ENCODE data around the gene UTP4. TPM values are rescaled to one million over a fixed set of nuclear protein-coding genes. Genes with fewer than 3 reads are reported as not detected.

The UTP4 gene
- total and polyA plus RNA-seq, 2 donors, result 18.5 to 19.4 TPM

DNA sequence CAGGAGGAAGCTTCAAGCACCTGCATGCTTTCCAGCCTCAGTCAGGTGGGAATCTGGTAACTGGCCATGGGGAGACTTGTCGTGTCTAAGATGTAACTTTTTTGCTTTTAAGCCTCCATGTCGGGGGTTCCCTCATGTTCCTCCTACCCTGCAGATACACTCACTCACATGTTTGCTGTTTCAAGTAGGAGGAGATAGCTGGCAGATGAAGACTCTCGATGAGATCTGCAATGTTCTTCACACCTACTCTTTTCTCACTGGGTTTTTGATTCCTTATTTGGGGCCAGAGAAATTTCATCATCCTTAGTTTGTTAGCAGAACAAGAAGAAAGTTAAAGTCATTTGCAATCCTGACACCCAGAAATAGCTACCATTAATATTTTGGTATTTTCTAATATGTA lies 24.7 kb downstream of the UTP4 start:
- Histone ChIP-seq H3K27ac (ENCODE audit: low read depth in 1 of 2, low read length in 1 of 2) (no peak overlapping the region), H3K36me3 (ENCODE audit: control insufficient read depth in 2 of 2, insufficient read depth in 2 of 2, low read length in 1 of 2) (peaks cover 31 to 73% of the 10 kb centered on the region in 2 donors), H3K4me3 (ENCODE audit: low read length in 2 of 2) (no peak overlapping the region), H3K4me1 (ENCODE audit: control insufficient read depth in 2 of 2, insufficient read depth in 2 of 2, low read length in 2 of 2) (no peaks in the 10 kb centered on the region), H3K9me3 (ENCODE audit: control insufficient read depth in 2 of 2, insufficient read depth in 1 of 2, low read length in 1 of 2) (no peaks in the 10 kb centered on the region), H3K27me3 (ENCODE audit: control insufficient read depth in 2 of 2, insufficient read depth in 1 of 2, low read length in 1 of 2) (no peaks in the 10 kb centered on the region)
- WGBS, result 93% methylated on average over 3 of the region's 3 CpGs
- DNase-seq (ENCODE audit: low read depth in 6 of 9, low spot score in 9 of 9), result no peak

DNA sequence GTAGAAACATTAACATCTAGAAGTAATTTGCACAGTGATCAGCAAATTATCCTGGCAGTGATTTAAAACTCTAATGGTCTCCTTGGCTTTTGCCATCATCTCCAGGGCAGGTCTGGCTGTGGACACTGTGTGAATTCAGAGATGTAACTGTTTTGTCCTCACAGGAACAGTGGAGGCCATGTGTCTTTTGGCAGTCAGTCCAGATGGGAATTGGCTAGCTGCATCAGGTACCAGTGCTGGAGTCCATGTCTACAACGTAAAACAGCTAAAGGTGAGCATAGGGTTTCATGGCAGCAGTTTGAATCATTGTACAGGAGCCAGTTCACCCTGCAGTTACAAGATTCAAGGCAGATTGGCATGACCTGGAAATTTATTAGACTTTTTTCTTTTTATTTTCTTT lies 27.7 kb downstream of the UTP4 start:
- Histone ChIP-seq H3K36me3 (ENCODE audit: control insufficient read depth in 2 of 2, insufficient read depth in 2 of 2, low read length in 1 of 2) (peaks cover 29 to 75% of the 10 kb centered on the region in 2 donors), H3K9me3 (ENCODE audit: control insufficient read depth in 2 of 2, insufficient read depth in 1 of 2, low read length in 1 of 2) (no peaks in the 10 kb centered on the region), H3K27ac (ENCODE audit: low read depth in 1 of 2, low read length in 1 of 2) (no peak overlapping the region), H3K4me1 (ENCODE audit: control insufficient read depth in 2 of 2, insufficient read depth in 2 of 2, low read length in 2 of 2) (no peaks in the 10 kb centered on the region), H3K27me3 (ENCODE audit: control insufficient read depth in 2 of 2, insufficient read depth in 1 of 2, low read length in 1 of 2) (no peaks in the 10 kb centered on the region), H3K4me3 (ENCODE audit: low read length in 2 of 2) (no peak overlapping the region)
- no peak for DNase-seq (ENCODE audit: low read depth in 6 of 9, low spot score in 9 of 9)
- WGBS, result 98% methylated on average over 1 of the region's 1 CpG

DNA sequence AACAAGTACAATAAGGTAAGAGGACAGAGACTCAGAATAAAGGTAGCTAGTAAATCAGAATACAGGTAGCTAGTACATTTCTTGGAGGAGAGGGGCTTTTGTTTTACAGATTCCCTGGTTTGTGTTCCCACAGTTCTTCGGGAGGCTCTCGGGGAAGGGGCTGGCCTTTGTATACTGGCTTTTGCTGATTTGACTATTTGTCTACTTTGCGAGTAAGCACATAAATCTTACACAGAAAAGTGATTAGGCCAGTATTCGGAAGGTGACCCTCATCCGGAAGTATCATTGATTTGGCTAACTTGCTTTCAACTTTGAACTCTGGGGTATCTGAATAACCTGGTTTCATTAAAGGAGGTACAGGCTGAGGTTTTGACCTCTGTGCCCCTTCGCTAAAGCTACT lies 33.1 kb downstream of the UTP4 start:
- Histone ChIP-seq H3K36me3 (ENCODE audit: control insufficient read depth in 2 of 2, insufficient read depth in 2 of 2, low read length in 1 of 2) (peaks cover 32 to 74% of the 10 kb centered on the region in 2 donors), H3K27ac (ENCODE audit: low read depth in 1 of 2, low read length in 1 of 2) (no peak overlapping the region), H3K4me1 (ENCODE audit: control insufficient read depth in 2 of 2, insufficient read depth in 2 of 2, low read length in 2 of 2) (peaks cover 0 to 5% of the 10 kb centered on the region in 2 donors), H3K27me3 (ENCODE audit: control insufficient read depth in 2 of 2, insufficient read depth in 1 of 2, low read length in 1 of 2) (no peaks in the 10 kb centered on the region), H3K4me3 (ENCODE audit: low read length in 2 of 2) (no peak overlapping the region), H3K9me3 (ENCODE audit: control insufficient read depth in 2 of 2, insufficient read depth in 1 of 2, low read length in 1 of 2) (no peaks in the 10 kb centered on the region)
- no peak for DNase-seq (ENCODE audit: low read depth in 6 of 9, low spot score in 9 of 9)
- 98% methylated on average over 6 of the region's 6 CpGs for WGBS

DNA sequence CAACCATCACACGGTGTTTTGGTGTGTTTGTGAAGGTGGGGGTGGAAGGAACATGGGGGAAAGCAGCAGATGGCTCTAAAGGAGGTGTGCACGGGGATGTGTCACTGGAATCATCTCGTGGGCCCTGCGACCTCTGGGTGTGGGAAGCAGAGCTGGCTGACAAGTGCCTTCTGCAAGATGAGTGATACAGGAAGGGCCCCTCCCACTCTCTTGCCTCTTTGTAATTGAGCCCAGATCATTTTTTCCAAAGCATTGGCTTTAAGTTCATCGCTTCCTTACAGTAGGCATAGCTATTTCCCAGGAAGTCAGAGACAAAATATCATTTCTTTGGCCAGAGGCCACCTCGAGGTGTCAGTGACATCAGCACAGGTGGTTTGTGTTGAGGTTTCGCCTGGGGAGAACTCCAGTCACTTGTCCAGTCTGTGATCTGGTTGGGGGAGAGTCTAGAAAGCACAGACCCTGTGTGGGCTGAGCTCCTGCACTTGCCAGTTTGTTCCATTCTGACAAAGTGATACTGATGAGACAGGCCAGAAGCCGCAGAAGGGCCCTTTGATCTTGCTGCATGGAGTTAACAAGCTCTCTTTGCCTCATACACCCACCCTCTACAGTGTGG lies 33.9 kb downstream of the UTP4 start:
- 85% methylated on average over 8 of the region's 8 CpGs for WGBS
- DNase-seq (ENCODE audit: low read depth in 6 of 9, low spot score in 9 of 9), result peak in 1 of 9 donors; percentile 33
- Histone ChIP-seq H3K27me3 (ENCODE audit: control insufficient read depth in 2 of 2, insufficient read depth in 1 of 2, low read length in 1 of 2) (no peaks in the 10 kb centered on the region), H3K4me1 (ENCODE audit: control insufficient read depth in 2 of 2, insufficient read depth in 2 of 2, low read length in 2 of 2) (peaks cover 0 to 5% of the 10 kb centered on the region in 2 donors), H3K9me3 (ENCODE audit: control insufficient read depth in 2 of 2, insufficient read depth in 1 of 2, low read length in 1 of 2) (no peaks in the 10 kb centered on the region), H3K27ac (ENCODE audit: low read depth in 1 of 2, low read length in 1 of 2) (peak overlapping the region in 1 of 2 donors; percentile 20), H3K4me3 (ENCODE audit: low read length in 2 of 2) (no peak overlapping the region), H3K36me3 (ENCODE audit: control insufficient read depth in 2 of 2, insufficient read depth in 2 of 2, low read length in 1 of 2) (peaks cover 29 to 67% of the 10 kb centered on the region in 2 donors)

DNA sequence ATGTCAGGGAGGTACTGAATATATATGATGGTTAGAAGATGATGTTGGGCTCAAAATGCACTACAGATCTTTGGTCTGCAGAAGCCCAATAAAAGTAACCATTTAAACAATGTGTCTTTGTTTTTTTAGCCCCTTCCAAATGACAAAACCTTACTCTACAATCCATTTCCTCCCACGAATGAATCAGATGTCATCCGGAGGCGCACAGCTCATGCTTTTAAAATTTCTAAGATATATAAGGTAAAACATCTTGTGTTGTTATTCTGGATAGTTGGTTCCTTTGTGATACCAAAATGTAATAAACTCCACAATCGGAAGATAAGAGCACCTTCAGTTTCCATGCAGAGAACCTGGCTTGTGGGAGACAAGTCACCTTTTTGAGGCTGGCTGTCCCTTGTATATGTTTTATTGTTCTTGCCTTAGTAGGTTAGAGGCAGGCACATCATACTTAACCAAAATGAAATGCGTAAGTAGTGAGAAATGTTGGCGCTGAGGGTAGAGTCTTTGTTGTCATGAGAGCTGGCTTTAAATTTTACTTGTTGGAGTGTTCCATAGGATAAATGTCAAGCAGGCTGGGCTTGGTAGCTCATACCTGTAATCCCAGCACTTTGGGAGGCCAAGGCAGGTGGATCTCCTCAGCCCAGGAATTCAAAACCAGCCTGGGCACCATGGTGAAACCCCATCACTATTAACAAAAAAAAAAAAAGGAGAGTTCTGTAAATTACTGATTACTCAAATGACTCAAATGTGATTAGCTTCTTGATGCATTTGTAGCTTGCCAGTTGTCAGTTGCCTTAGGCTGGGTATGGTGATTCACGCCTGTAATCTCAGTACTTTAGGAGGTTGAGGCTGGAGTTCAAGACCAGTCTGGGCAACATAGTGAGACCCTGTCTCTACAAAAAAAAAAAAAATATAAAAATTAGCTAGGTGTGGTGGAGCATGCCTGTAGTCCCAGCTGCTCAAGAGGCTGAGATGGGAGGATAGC lies 34.8 kb downstream of the UTP4 start:
- WGBS, result 94% methylated on average over 7 of the region's 7 CpGs
- DNase-seq (ENCODE audit: low read depth in 6 of 9, low spot score in 9 of 9), result no peak
- Histone ChIP-seq H3K4me3 (ENCODE audit: low read length in 2 of 2) (no peak overlapping the region), H3K36me3 (ENCODE audit: control insufficient read depth in 2 of 2, insufficient read depth in 2 of 2, low read length in 1 of 2) (peaks cover 24 to 63% of the 10 kb centered on the region in 2 donors), H3K9me3 (ENCODE audit: control insufficient read depth in 2 of 2, insufficient read depth in 1 of 2, low read length in 1 of 2) (no peaks in the 10 kb centered on the region), H3K4me1 (ENCODE audit: control insufficient read depth in 2 of 2, insufficient read depth in 2 of 2, low read length in 2 of 2) (peaks cover 0 to 5% of the 10 kb centered on the region in 2 donors), H3K27ac (ENCODE audit: low read depth in 1 of 2, low read length in 1 of 2) (no peak overlapping the region), H3K27me3 (ENCODE audit: control insufficient read depth in 2 of 2, insufficient read depth in 1 of 2, low read length in 1 of 2) (no peaks in the 10 kb centered on the region)

DNA sequence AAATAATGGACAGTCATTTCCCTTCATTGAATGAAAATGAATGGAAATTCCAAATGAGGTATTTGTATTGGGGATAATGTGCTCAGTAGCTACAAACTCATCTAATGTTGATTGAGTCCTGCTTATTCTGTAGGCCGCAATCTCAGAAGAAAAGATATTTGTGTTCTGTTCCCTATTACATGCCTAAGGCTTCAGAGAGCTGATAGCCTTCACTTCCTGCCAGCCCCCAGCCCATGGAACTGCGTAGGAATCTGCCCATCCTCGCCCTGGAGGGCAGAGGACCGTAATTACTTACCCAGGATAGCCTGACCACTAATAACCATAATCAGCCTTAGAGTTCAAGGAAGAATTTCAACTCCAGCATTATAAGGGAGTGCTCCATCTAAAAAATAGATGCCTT lies 36.6 kb downstream of the UTP4 start:
- Histone ChIP-seq H3K27me3 (ENCODE audit: control insufficient read depth in 2 of 2, insufficient read depth in 1 of 2, low read length in 1 of 2) (no peaks in the 10 kb centered on the region), H3K4me1 (ENCODE audit: control insufficient read depth in 2 of 2, insufficient read depth in 2 of 2, low read length in 2 of 2) (peaks cover 0 to 5% of the 10 kb centered on the region in 2 donors), H3K9me3 (ENCODE audit: control insufficient read depth in 2 of 2, insufficient read depth in 1 of 2, low read length in 1 of 2) (no peaks in the 10 kb centered on the region), H3K27ac (ENCODE audit: low read depth in 1 of 2, low read length in 1 of 2) (no peak overlapping the region), H3K4me3 (ENCODE audit: low read length in 2 of 2) (no peak overlapping the region), H3K36me3 (ENCODE audit: control insufficient read depth in 2 of 2, insufficient read depth in 2 of 2, low read length in 1 of 2) (peaks cover 21 to 50% of the 10 kb centered on the region in 2 donors)
- WGBS, result 97% methylated on average over 4 of the region's 4 CpGs
- no peak for DNase-seq (ENCODE audit: low read depth in 6 of 9, low spot score in 9 of 9)

DNA sequence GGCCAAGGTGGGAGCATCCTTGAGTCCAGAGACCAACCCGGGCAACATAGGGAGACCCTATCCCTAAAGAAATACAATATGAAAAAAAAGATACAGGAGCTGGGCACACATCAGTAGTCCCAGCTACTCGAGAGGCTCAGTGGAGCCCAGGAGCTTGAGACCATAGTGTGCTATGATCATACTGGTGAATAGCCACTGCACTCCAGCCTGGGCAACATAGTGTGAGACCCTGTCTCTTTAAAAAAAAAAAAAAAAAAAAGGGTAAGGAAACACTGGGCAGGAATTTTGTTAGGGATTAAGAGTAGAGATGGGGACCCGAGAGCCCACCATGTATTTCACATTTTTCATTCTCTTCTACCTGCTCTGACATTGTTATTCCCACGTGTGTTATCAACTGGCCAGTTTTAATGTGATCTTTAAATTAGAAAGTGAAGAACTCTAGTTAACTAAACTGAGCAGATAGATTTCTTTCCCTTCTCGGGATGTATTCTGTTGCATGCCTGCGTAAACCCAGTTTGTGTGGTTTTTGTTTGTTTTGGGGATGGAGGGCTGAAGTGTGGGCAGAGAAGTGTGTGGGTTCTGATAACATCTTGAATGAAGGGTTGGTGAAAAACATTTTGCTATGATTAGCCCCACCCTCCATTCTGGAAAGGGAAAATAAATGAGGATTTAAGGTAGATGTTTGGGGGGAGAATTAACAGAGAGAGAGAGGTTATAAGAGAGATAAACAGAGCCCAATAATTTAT lies 37.3 kb downstream of the UTP4 start:
- Histone ChIP-seq H3K4me1 (ENCODE audit: control insufficient read depth in 2 of 2, insufficient read depth in 2 of 2, low read length in 2 of 2) (peaks cover 0 to 5% of the 10 kb centered on the region in 2 donors), H3K9me3 (ENCODE audit: control insufficient read depth in 2 of 2, insufficient read depth in 1 of 2, low read length in 1 of 2) (no peaks in the 10 kb centered on the region), H3K4me3 (ENCODE audit: low read length in 2 of 2) (no peak overlapping the region), H3K27me3 (ENCODE audit: control insufficient read depth in 2 of 2, insufficient read depth in 1 of 2, low read length in 1 of 2) (no peaks in the 10 kb centered on the region), H3K36me3 (ENCODE audit: control insufficient read depth in 2 of 2, insufficient read depth in 2 of 2, low read length in 1 of 2) (peaks cover 21 to 45% of the 10 kb centered on the region in 2 donors), H3K27ac (ENCODE audit: low read depth in 1 of 2, low read length in 1 of 2) (no peak overlapping the region)
- WGBS, result 97% methylated on average over 6 of the region's 6 CpGs
- DNase-seq (ENCODE audit: low read depth in 6 of 9, low spot score in 9 of 9), result no peak

DNA sequence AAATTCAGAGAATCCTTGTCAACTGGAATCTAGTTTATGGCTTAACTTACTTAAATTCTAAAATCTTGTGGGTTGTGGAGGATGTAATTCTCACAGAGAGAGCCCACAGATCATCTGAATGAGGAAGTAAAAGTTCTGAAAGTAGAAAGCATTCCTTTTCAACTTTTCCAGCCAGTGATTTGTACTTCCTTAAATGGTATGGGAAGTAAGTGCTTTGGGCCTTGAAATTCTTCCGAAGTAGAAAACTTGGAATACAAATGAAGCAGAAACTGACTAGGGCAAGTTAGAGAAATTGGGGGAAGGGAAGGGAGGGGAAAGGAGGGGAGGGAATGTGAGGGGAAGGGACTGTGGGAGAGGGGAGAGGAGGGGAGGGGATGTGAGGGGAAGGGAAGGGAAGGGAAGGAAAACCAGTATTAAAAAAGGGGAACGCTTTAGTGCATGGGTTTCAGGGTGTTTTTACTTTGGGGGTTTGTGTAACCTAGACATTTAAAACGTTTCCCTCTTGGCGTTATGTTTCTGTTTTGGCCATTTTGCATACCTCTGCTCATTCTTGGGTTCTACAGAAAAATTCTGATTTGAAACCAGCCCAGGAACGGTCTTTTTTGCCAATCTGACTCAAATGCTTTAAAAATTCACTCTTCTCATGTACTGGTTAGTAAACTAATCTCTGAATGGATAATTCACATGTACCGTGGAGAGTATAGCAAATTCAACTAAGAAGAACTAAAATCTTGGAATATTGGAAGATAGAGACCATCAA lies 39.1 kb downstream of the UTP4 start:
- Histone ChIP-seq H3K4me3 (ENCODE audit: low read length in 2 of 2) (no peak overlapping the region), H3K4me1 (ENCODE audit: control insufficient read depth in 2 of 2, insufficient read depth in 2 of 2, low read length in 2 of 2) (no peaks in the 10 kb centered on the region), H3K36me3 (ENCODE audit: control insufficient read depth in 2 of 2, insufficient read depth in 2 of 2, low read length in 1 of 2) (peaks cover 12 to 29% of the 10 kb centered on the region in 2 donors), H3K9me3 (ENCODE audit: control insufficient read depth in 2 of 2, insufficient read depth in 1 of 2, low read length in 1 of 2) (no peaks in the 10 kb centered on the region), H3K27me3 (ENCODE audit: control insufficient read depth in 2 of 2, insufficient read depth in 1 of 2, low read length in 1 of 2) (no peaks in the 10 kb centered on the region), H3K27ac (ENCODE audit: low read depth in 1 of 2, low read length in 1 of 2) (peak overlapping the region in 1 of 2 donors; percentile 42)
- 63% methylated on average over 6 of the region's 6 CpGs for WGBS
- no peak for DNase-seq (ENCODE audit: low read depth in 6 of 9, low spot score in 9 of 9)

All from thymus (tissue), 11 donors.